ENCODE data around the gene IL2.

IL2 gene

GRCh38 chr4:122456231-122457116 is at the start of gene IL2:
TSS of gene IL2 (minus strand) at chr4:122456725. CDS start at chr4:122456440, 285 bp downstream.
- in situ Hi-C loops (cut with HindIII; ENCODE audit: low pct_ligation_motif_present, low pct_unique_long_range_greater_than_20kb, low sequenced_read_pairs): no loop called here
- DNase-seq: no peak

- in situ Hi-C loops (cut with HindIII; ENCODE audit: low pct_ligation_motif_present, low pct_unique_long_range_greater_than_20kb, low sequenced_read_pairs): no loop called here
- no peak for DNase-seq
Measured at GRCh38 chr4:122503214-122503613, 46.7 kb upstream of the IL2 start.

GRCh38 chr4:122500852-122501501 is 44.5 kb upstream of the IL2 start:
- in situ Hi-C loops (cut with HindIII; ENCODE audit: low pct_ligation_motif_present, low pct_unique_long_range_greater_than_20kb, low sequenced_read_pairs): no loop called here
- DNase-seq: no peak

- in situ Hi-C loops (cut with HindIII; ENCODE audit: low pct_ligation_motif_present, low pct_unique_long_range_greater_than_20kb, low sequenced_read_pairs): no loop called here
- DNase-seq: no peak
Measured at GRCh38 chr4:122489061-122489460, 32.5 kb upstream of the IL2 start.

- in situ Hi-C loops (cut with HindIII; ENCODE audit: low pct_ligation_motif_present, low pct_unique_long_range_greater_than_20kb, low sequenced_read_pairs): no loop called here
- no peak for DNase-seq
Measured at GRCh38 chr4:122483481-122483880, 27.0 kb upstream of the IL2 start.

- in situ Hi-C loops (cut with HindIII; ENCODE audit: low pct_ligation_motif_present, low pct_unique_long_range_greater_than_20kb, low sequenced_read_pairs): no loop called here
Measured at GRCh38 chr4:122481766-122482405, 25.4 kb upstream of the IL2 start.

GRCh38 chr4:122480655-122481487 is 24.3 kb upstream of the IL2 start:
- no peak for DNase-seq
- in situ Hi-C loops (cut with HindIII; ENCODE audit: low pct_ligation_motif_present, low pct_unique_long_range_greater_than_20kb, low sequenced_read_pairs): no loop called here

More at GRCh38 chr4:122481766-122482405, 25.4 kb upstream of the IL2 start:
- no peak for DNase-seq

- in situ Hi-C loops (cut with HindIII; ENCODE audit: low pct_ligation_motif_present, low pct_unique_long_range_greater_than_20kb, low sequenced_read_pairs): no loop called here
- DNase-seq: peak; percentile 55
Measured at GRCh38 chr4:122479935-122480416, 23.5 kb upstream of the IL2 start.

- in situ Hi-C loops (cut with HindIII; ENCODE audit: low pct_ligation_motif_present, low pct_unique_long_range_greater_than_20kb, low sequenced_read_pairs): no loop called here
- DNase-seq: no peak
Measured at GRCh38 chr4:122476745-122477144, 20.2 kb upstream of the IL2 start.

GRCh38 chr4:122476126-122476525 is 19.6 kb upstream of the IL2 start:
- in situ Hi-C loops (cut with HindIII; ENCODE audit: low pct_ligation_motif_present, low pct_unique_long_range_greater_than_20kb, low sequenced_read_pairs): no loop called here
- DNase-seq: no peak

GRCh38 chr4:122475233-122475632 is 18.7 kb upstream of the IL2 start:
- no peak for DNase-seq
- in situ Hi-C loops (cut with HindIII; ENCODE audit: low pct_ligation_motif_present, low pct_unique_long_range_greater_than_20kb, low sequenced_read_pairs): no loop called here

GRCh38 chr4:122469457-122469856 is 12.9 kb upstream of the IL2 start:
- in situ Hi-C loops (cut with HindIII; ENCODE audit: low pct_ligation_motif_present, low pct_unique_long_range_greater_than_20kb, low sequenced_read_pairs): no loop called here
- no peak for DNase-seq

GRCh38 chr4:122458625-122459024 is 2.1 kb upstream of the IL2 start:
- in situ Hi-C loops (cut with HindIII; ENCODE audit: low pct_ligation_motif_present, low pct_unique_long_range_greater_than_20kb, low sequenced_read_pairs): no loop called here
- peak; percentile 32 for DNase-seq

- peak; percentile 57 for DNase-seq
- in situ Hi-C loops (cut with HindIII; ENCODE audit: low pct_ligation_motif_present, low pct_unique_long_range_greater_than_20kb, low sequenced_read_pairs): no loop called here
Measured at GRCh38 chr4:122453384-122453995, 3.0 kb downstream of the IL2 start.

- peak; percentile 58 for DNase-seq
Measured at GRCh38 chr4:122450847-122451246, 5.7 kb downstream of the IL2 start.

GRCh38 chr4:122434285-122434684 is 22.2 kb downstream of the IL2 start:
- in situ Hi-C loops (cut with HindIII; ENCODE audit: low pct_ligation_motif_present, low pct_unique_long_range_greater_than_20kb, low sequenced_read_pairs): no loop called here

More at GRCh38 chr4:122450847-122451246, 5.7 kb downstream of the IL2 start:
- in situ Hi-C loops (cut with HindIII; ENCODE audit: low pct_ligation_motif_present, low pct_unique_long_range_greater_than_20kb, low sequenced_read_pairs): no loop called here

GRCh38 chr4:122431351-122431750 is 25.2 kb downstream of the IL2 start:
- in situ Hi-C loops (cut with HindIII; ENCODE audit: low pct_ligation_motif_present, low pct_unique_long_range_greater_than_20kb, low sequenced_read_pairs): no loop called here
- no peak for DNase-seq

More at GRCh38 chr4:122434285-122434684, 22.2 kb downstream of the IL2 start:
- DNase-seq: no peak

GRCh38 chr4:122423246-122423645 is 33.3 kb downstream of the IL2 start:
- in situ Hi-C loops (cut with HindIII; ENCODE audit: low pct_ligation_motif_present, low pct_unique_long_range_greater_than_20kb, low sequenced_read_pairs): no loop called here
- no peak for DNase-seq
